Activated CD8-positive, alpha-beta memory T cell treated with anti-CD3 and anti-CD28 coated beads, Interleukin-2, amount 50 U/mL, for 1 hour (primary cell): ENCODE measurements around the gene PAK6.

Experiments used
- DNase-seq: peaks from one replicate; pipeline ENCODE4 v3.0.0-alpha.2; 2020; ENCODE audit errors: extremely low read depth

PAK6 gene

GRCh38 chr15:40310001-40310959 lies 71.4 kb downstream of the PAK6 start:
- DNase-seq: no peak

GRCh38 chr15:40310993-40311392 lies 72.1 kb downstream of the PAK6 start:
- no peak for DNase-seq

- no peak for DNase-seq
Observed at GRCh38 chr15:40312370-40313158, 73.7 kb downstream of the PAK6 start.

- no peak for DNase-seq
Observed at GRCh38 chr15:40313531-40314398, 74.9 kb downstream of the PAK6 start.

- no peak for DNase-seq
Observed at GRCh38 chr15:40314723-40315276, 75.9 kb downstream of the PAK6 start.

- no peak for DNase-seq
Observed at GRCh38 chr15:40316931-40317330, 78.1 kb downstream of the PAK6 start.

DNA sequence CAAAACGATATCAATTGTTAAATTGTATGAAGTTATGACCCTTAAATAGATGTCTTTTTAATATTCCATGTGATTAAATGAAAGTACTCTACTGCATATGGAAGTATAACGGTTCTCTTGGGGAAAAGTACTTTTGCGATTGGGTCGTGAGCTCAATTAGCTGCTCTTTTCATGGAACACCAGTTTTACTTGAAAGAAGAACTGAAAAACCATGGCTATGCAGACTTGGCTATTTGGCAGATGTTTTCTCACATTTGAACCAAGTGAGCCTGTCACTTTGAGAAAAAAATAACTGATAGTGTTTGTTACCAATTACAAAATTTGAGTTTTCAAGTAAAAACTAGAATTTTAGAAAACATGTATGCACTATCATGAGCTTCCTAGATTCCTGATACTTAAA lies 78.7 kb downstream of the PAK6 start:
- no peak for DNase-seq

GRCh38 chr15:40320409-40320808 lies 81.5 kb downstream of the PAK6 start:
- DNase-seq: no peak

- no peak for DNase-seq
Observed at GRCh38 chr15:40320931-40321371, 82.1 kb downstream of the PAK6 start.

GRCh38 chr15:40322531-40323238 lies 83.8 kb downstream of the PAK6 start:
- DNase-seq: no peak

DNA sequence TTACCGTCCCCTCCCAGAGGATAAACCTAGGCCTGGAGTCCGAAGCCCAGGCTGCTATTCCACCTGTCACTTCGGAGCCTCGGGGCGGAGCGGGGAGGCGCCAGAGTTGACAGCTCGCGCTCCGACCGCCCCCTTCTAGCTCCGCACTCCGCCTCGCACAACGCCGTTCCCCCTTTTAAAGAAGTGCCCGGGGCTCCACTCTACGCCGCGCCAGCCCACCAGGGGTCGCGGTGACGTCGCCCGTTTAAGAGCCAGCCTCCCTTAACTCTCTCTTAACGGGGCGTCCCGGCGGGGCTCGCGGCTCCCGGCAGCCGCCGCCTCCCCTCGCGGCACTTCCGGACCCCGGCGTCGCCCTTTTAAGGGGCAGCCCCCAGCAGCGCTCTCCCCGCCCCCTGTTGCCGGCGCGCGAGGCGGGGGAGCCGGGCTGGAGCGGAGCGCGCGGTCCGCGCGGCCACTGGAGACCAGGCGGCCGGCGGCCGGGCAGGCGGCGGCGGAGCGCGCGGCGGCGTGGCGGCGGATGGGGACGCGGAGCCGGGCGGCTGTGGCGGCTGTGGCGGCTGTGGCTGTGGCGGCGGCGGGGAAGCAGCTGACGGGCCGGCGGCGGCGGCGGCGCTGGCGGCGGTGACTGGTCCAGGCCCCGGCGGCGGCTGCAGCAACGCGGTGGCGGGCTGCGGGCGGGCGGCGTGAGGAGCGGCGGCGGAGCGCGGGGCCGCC lies 84.5 kb downstream of the PAK6 start, which contains the start of gene INAFM2:
INAFM2 (plus strand) TSS at position 454 of the 714 bp plus-strand sequence. CDS start 364 bp downstream, outside the sequence.
- DNase-seq: peak; percentile 69

- no peak for DNase-seq
Observed at GRCh38 chr15:40323953-40324937, 85.4 kb downstream of the PAK6 start.

DNA sequence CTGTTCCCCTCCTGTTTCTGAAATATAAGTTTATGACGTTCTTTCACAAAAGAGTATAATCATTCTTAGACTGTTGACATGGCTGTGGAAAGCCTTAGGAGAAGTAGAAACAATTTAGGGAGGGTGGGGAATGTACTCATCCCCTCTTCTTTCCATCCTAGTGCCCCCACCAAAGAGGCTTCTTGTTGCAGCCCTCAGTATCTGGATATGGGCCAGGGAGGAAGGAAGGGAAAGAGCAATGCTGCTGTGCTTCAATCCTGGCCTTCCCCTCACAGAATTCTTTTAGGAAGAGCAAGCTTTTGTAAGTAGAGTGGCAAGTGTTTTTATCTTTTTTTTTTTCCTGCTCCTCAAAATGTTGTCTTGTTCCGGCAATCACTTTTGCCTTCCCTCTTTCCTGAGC lies 86.3 kb downstream of the PAK6 start:
- DNase-seq: no peak

DNA sequence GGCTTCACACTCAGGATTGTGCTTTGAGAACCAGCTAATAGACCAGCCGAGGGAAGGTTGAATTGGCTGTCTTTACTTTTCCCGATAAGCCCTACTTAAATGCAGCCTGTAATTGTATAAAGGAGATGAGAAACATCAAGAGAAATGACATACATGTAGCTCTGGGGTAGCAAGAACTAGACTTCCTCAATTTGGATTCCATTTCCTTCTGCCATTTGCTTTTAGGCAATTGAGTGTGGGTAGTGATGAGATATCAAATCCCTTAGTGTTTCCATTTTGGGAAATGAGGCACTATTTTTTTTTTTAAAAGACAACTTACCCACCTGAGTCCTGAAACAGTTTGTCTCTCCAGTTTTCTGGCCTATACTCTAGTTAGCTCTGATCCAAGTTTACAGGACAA lies 86.8 kb downstream of the PAK6 start:
- no peak for DNase-seq
